ENCODE data around the gene TP53RK. TPM values are rescaled to one million over a fixed set of nuclear protein-coding genes. Genes with fewer than 3 reads are reported as not detected.

Gene TP53RK
- total and polyA plus RNA-seq, 2 of the 13 experiments (the other 11 are each of a cell fraction or from before 2014, with no cell fraction given), result 12.9 to 25.5 TPM

GRCh38 chr20:46674253-46675083 lies 14.8 kb downstream of the TP53RK start (continued):
- TF ChIP-seq KLF6 (CRISPR knock-in tag; IDR thresholded peaks at IDR 0.05), result peak; percentile 24; the same call in 1 of the 2 replicates
- TF ChIP-seq CC2D1A (CRISPR knock-in tag; IDR thresholded peaks at IDR 0.05), result 0 out of 2 replicates have a peak, but pooled peaks have one; percentile 88
- TF ChIP-seq CHCHD3 (CRISPR knock-in tag; IDR thresholded peaks at IDR 0.05), result no peak
- no peak; the same call in 1 of the 2 replicates for TF ChIP-seq ZNF142 (CRISPR knock-in tag; IDR thresholded peaks at IDR 0.05)
- TF ChIP-seq SIX1 (CRISPR knock-in tag; IDR thresholded peaks at IDR 0.05; ENCODE audit: borderline replicate concordance), result no peak; the same call in 1 of the 2 replicates
- peak; percentile 84; the same call in 1 of the 2 replicates for TF ChIP-seq ZNF850 (CRISPR knock-in tag; conservative IDR thresholded peaks at IDR 0.05)
- peak; percentile 92 for TF ChIP-seq RXRB (CRISPR knock-in tag; IDR thresholded peaks at IDR 0.05; ENCODE audit: borderline replicate concordance)
- TF ChIP-seq ZNF256 (CRISPR knock-in tag; conservative IDR thresholded peaks at IDR 0.05), result no peak
- peak; percentile 78 for TF ChIP-seq MIER2 (CRISPR knock-in tag; IDR thresholded peaks at IDR 0.05)
- peak; percentile 81; the same call in 1 of the 2 replicates for TF ChIP-seq ZNF784 (CRISPR knock-in tag; IDR thresholded peaks at IDR 0.05; ENCODE audit: borderline replicate concordance)
- TF ChIP-seq ZFX (CRISPR knock-in tag; IDR thresholded peaks at IDR 0.05; ENCODE audit: low read depth), result peak; percentile 99
- no peak for TF ChIP-seq CENPBD1 (CRISPR knock-in tag; IDR thresholded peaks at IDR 0.05; ENCODE audit: borderline replicate concordance, low read depth)
- TF ChIP-seq MYNN (CRISPR knock-in tag; IDR thresholded peaks at IDR 0.05; ENCODE audit: low read depth), result no peak
- TF ChIP-seq ZNF605 (CRISPR knock-in tag; IDR thresholded peaks at IDR 0.05), result peak; percentile 96
- TF ChIP-seq ZNF354B (CRISPR knock-in tag; IDR thresholded peaks at IDR 0.05), result no peak
- no peak for TF ChIP-seq ZNF282 (IDR thresholded peaks at IDR 0.05; ENCODE audit: partially characterized antibody)
- peak; percentile 22 for TF ChIP-seq CBX1 (IDR thresholded peaks at IDR 0.05; ENCODE audit: low read depth)
- no peak for TF ChIP-seq ZNF589 (CRISPR knock-in tag; conservative IDR thresholded peaks at IDR 0.05)
- TF ChIP-seq ZNF616 (CRISPR knock-in tag; IDR thresholded peaks at IDR 0.05; ENCODE audit: low read depth), result no peak
- TF ChIP-seq MAFG (CRISPR knock-in tag; IDR thresholded peaks at IDR 0.05), result no peak
- TF ChIP-seq ZNF720 (CRISPR knock-in tag; IDR thresholded peaks at IDR 0.05), result no peak
- TF ChIP-seq NAIF1 (CRISPR knock-in tag; IDR thresholded peaks at IDR 0.05; ENCODE audit: borderline replicate concordance), result no peak
- TF ChIP-seq ETV6 (CRISPR knock-in tag; conservative IDR thresholded peaks at IDR 0.05), result peak; percentile 90; the same call in 1 of the 2 replicates

All from HepG2 (cell line).